ENCODE results near the gene AMMECR1.
A peak's percentile ranks its signal among the peaks of the same experiment; 100 is the strongest.
"Not testable (repeated sequence)": the region's sequence is repeated elsewhere in the genome, so short reads cannot be mapped to it uniquely, and the experiment has no call there.

AMMECR1 gene

DNA sequence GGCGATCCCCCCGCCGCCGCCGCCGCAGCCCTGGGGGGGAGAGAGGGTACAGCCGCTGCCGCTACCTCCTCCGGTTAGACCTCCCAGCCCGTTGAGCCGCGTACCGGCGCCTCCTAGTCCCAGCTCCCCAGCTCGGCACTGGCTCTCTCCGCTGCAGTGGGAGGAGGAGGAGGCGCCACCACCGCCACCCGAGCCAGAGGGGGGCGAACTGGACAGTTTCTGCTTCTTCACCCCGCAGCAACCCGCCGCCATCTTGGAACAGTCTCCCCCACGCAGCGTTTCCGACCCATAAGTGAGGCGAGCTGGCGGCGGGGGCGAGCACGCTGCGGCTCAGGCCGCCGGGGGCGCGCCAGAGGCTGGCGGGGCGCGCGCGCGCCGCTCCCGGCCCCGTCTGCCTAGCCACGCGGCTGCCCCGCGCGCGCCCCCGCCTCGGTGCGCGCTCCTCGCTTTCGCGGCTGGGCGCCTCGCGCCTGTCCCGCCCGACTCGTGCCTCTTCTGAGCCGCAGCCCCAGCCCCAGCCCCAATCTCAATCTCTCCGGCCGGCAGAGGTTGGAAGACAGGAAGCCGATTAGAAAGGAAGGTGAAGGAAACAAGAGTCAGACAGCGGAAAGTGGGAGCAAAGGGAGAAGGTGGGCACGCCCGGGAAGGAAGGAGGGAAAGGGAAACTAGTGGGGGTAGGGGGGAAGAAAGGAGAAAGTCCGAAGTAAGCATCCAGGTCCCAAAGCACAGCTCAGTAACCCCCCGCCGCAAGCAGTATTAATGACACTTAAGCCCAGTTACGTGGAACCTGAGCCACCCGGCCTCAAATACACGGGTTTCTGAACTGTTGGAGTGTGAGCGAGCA, at the start of gene AMMECR1:
AMMECR1 (minus strand) TSS at position 266 of the 844 bp plus-strand sequence; CDS start at position 252, 14 bp downstream.
- in situ Hi-C loops (cut with HindIII; ENCODE audit: low pct_ligation_motif_present, low pct_unique_long_range_greater_than_20kb, low sequenced_read_pairs): no loop called here
- peak; percentile 71 for DNase-seq

DNA sequence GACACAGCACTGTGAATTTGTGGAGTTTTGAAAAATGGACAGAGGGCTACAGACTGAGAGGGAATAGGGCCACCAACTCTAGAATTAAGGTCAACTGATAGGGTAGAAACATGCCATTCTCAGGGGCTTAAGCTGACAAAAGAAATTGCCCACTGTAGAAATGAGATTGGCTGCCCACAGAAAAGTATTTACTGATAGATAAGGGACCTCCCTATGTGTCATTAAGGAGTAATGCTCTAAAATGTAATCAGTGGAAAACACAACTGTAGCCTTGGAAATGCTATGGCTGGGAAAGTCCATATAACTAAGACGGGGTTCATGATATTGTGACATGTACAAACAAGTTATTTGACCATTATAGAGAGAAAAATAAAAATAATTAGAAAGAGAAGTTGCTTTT, 45.4 kb upstream of the AMMECR1 start:
- DNase-seq: no peak
- in situ Hi-C loops (cut with HindIII; ENCODE audit: low pct_ligation_motif_present, low pct_unique_long_range_greater_than_20kb, low sequenced_read_pairs): no loop called here

DNA sequence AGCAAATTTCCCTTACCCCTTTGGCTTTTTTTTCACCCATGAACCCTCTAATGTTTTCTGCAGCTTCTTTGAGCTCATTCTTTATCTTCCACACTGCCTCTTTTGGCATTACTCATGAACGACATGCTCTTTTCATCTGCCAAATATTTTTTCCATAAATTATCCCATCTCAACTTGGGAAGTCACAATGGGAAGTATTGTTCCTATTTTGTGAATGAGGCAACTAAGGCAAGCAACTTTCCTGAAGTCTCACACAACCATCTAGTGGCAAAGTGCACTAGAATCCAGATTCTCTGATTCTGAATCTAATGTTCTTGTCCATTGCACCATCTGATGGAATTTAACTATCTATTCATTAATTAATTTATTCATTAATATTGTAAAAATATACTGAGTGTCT, 41.4 kb upstream of the AMMECR1 start:
- in situ Hi-C loops (cut with HindIII; ENCODE audit: low pct_ligation_motif_present, low pct_unique_long_range_greater_than_20kb, low sequenced_read_pairs): no loop called here
- no peak for DNase-seq

DNA sequence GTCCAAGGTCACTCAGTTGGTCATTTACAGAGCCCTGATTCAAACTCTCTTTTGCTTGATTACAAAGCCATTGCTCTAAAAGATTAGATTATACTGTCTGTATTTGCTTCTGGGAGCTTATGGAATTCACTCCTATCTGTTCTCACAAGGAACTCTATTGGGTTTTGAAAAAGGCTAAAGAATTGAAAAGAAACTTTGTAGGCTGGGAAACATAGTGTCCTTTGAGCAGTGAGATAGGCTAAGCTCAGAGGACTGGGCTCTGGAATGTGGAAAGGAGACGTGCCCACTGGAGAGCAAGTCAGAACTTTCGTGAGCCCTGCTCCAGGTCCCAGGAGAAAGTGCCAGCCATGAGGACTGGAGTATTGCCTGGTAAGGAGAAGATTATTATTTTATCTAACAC, 40.7 kb upstream of the AMMECR1 start, which contains the start of gene RTL9:
RTL9 (plus strand) TSS at position 301 of the 400 bp plus-strand sequence. CDS start 91,770 bp downstream, outside the sequence.
- in situ Hi-C loops (cut with HindIII; ENCODE audit: low pct_ligation_motif_present, low pct_unique_long_range_greater_than_20kb, low sequenced_read_pairs): no loop called here
- no peak for DNase-seq

DNA sequence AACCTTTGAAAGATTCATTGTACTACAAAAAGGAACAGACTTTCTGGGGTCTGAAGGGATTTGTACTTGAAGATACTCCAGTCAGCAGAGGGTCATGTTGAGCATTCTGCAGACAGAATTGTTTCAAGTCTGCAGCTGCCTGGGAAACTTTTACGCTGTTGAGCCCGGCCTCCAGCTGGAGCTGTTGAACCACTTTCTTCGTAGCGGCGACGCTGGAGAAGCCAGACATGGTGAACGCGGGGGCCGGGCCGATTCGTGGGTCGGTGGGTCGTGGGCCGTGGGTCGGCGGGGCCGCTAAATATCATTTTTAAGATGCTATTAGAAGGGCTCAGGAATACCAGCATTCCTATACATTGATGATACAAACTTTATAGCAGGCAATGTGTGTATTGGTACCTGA, 28.8 kb upstream of the AMMECR1 start:
- in situ Hi-C loops (cut with HindIII; ENCODE audit: low pct_ligation_motif_present, low pct_unique_long_range_greater_than_20kb, low sequenced_read_pairs): no loop called here
- no peak for DNase-seq

DNA sequence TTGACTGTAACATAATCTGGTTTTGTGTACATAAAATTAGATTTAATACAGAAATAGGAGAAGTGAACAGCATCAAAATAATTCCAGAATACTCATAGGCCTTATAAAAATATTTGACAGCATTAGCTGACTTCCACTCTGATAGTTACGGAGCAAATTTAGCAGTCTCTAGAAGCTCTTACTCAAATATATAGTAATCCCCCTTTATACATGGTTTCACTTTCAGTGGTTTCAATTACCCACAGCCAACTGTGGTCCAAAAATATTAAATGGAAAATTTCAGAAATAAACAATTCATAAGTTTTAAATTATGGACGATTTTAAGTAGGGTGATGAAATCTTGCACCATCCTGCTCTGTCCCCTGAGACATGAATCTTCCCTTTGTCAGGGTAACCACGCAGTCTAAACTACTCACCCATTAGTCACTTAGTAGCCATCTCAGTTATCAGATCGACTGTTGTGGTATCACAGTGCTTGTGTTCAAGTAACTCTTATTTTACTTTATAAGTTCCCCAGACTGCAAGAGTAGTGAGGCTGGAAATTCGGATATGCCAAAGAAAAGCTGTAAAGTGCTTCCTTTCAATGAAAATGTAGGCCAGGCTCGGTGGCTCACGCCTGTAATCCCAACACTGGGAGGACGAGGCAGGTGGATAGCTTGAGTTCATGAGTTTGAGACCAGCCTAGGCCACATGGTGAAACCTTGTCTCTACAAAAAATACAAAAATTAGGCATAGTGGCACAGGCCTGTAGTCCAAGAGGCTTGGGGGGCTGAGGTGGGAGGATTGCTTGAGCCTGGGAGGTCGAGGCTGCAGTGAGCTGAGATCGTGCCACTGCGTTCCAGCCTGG, 23.5 kb upstream of the AMMECR1 start:
- in situ Hi-C loops (cut with HindIII; ENCODE audit: low pct_ligation_motif_present, low pct_unique_long_range_greater_than_20kb, low sequenced_read_pairs): no loop called here
- DNase-seq: peak; percentile 30

DNA sequence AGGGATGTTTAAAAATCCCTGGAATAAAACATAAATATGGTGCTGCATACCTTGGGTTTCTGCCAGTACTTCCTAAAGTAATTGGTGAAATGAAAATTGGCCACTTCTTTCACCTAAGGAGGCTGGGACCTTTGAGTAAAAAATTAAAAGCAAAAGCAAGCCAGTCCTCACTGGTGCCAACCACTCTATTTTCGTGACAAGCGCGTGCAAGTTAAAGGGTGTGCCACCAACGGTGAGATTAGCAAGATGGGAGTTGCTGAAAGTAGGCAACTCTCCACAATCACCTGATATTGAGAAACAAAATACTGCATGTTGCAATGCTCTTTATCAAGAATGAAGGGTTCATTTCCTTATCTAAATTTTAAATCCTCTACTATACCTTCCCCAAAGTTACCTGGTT, 21.1 kb upstream of the AMMECR1 start:
- in situ Hi-C loops (cut with HindIII; ENCODE audit: low pct_ligation_motif_present, low pct_unique_long_range_greater_than_20kb, low sequenced_read_pairs): no loop called here
- DNase-seq: no peak

DNA sequence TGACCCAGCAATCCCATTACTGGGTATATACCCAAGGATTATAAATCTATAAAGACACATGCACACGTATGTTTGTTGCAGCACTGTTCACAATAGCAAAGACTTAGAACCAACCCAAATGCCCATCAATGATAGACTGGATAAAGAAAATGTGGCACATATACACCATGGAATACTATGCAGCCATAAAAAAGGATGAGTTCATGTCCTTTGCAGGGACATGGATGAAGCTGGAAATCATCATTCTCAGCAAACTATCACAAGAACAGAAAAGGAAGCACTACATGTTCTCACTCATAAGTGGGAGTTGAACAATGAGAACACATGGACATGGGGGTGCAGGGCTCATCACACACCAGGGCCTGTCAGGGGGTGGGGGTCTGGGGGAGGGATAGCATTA, 15.6 kb upstream of the AMMECR1 start:
- DNase-seq; in situ Hi-C loops (cut with HindIII; ENCODE audit: low pct_ligation_motif_present, low pct_unique_long_range_greater_than_20kb, low sequenced_read_pairs): not testable (repeated sequence)

- in situ Hi-C loops (cut with HindIII; ENCODE audit: low pct_ligation_motif_present, low pct_unique_long_range_greater_than_20kb, low sequenced_read_pairs): no loop called here
- no peak for DNase-seq
These were observed 13.7 kb upstream of the AMMECR1 start for GRCh38 chrX:110331444-110332030.

DNA sequence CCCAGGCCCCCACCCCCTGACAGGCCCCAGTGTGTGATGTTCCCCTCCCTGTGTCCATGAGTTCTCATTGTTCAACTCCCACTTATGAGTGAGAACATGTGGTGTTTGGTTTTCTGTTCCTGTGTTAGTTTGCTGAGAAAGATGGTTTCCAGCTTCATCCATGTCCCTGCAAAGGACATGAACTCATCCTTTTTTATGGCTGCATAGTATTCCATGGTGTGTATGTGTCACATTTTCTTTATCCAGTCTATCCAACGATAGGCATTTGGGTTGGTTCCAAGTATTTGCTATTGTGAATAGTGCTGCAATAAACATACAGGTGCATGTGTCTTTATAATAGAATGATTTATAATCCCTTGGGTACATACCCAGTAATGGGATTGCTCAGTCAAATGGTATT, 10.7 kb upstream of the AMMECR1 start:
- DNase-seq; in situ Hi-C loops (cut with HindIII; ENCODE audit: low pct_ligation_motif_present, low pct_unique_long_range_greater_than_20kb, low sequenced_read_pairs): not testable (repeated sequence)

DNA sequence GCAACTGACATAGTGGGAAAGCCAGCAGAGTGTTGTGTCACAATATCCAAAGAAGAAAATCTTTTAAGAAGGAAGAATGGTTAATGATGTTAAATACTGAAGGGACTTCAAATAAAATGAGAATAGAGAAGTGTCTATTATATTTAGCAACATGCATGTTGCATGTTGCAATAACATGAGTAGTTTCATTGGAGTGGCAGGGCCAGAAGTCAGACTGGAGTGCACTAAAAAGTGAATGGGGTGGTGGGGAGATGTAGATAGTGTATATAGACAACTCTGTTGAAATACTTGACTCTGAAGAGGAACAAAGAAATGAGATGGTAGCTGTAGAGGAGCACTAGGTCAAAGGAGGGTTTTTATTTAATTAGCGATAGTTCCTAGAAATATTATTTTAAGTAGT, 9.5 kb upstream of the AMMECR1 start:
- in situ Hi-C loops (cut with HindIII; ENCODE audit: low pct_ligation_motif_present, low pct_unique_long_range_greater_than_20kb, low sequenced_read_pairs): no loop called here
- DNase-seq: no peak

DNA sequence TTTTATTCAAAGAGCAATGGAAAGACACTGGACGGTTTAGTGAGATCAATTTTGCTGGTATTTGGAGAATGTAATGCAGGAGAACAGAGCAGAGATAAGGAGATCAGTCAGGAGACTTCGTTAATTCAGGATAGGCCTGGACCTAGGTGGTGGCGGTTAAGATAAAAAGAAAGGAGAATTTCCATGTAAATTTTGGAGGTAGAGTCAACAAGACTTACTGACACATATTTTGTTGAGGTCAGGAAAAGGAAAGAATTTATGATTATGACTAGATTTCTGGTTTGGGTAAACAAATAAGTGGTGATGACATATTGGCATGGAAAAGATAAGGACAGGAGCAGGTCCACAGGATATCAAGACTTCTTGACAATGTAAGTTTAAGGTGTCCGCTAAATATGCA, 8.8 kb upstream of the AMMECR1 start:
- in situ Hi-C loops (cut with HindIII; ENCODE audit: low pct_ligation_motif_present, low pct_unique_long_range_greater_than_20kb, low sequenced_read_pairs): no loop called here
- no peak for DNase-seq

DNA sequence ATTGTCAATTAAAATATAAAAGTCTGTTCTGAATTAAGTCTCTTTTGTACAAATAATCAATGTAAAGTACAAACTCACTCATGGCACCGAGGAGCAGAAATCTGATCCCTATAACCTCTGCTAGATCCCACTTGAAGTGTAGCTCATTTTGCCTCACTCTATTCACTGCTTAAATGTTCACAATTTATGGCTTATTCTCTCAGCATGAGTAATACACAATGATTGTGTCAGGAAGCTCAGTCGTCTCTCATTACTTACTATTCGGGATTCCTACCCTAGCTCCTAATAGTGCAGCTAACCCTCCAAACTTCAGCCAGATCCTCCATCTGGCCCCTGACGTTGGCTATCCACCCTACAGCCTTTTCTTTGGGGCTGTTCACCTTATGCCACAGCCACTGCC, 4.7 kb upstream of the AMMECR1 start:
- in situ Hi-C loops (cut with HindIII; ENCODE audit: low pct_ligation_motif_present, low pct_unique_long_range_greater_than_20kb, low sequenced_read_pairs): no loop called here
- no peak for DNase-seq

DNA sequence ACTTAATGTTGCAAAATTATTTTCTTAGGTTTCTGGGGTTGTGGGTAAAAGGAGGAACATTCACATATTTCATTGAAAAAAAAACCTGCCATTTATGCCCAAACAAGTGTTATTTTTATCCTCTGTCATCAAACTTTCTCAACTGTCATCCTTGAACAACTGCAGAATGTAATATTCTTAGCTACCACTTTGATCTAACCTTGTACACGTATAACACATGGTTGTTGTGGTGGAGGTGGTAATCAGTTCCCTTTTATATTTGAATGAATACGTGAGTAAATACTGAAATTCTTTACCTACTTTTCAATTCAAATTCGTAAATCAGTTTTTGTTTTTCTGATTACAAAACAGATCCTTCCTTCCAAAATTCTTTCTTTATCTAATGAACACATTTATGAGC, 3.8 kb upstream of the AMMECR1 start:
- no peak for DNase-seq
- in situ Hi-C loops (cut with HindIII; ENCODE audit: low pct_ligation_motif_present, low pct_unique_long_range_greater_than_20kb, low sequenced_read_pairs): no loop called here

GRCh38 chrX:110321081-110321480, 3.2 kb upstream of the AMMECR1 start:
- in situ Hi-C loops (cut with HindIII; ENCODE audit: low pct_ligation_motif_present, low pct_unique_long_range_greater_than_20kb, low sequenced_read_pairs): no loop called here
- no peak for DNase-seq

- DNase-seq: no peak
- in situ Hi-C loops (cut with HindIII; ENCODE audit: low pct_ligation_motif_present, low pct_unique_long_range_greater_than_20kb, low sequenced_read_pairs): no loop called here
These were observed 2.6 kb upstream of the AMMECR1 start for GRCh38 chrX:110320381-110320987.

DNA sequence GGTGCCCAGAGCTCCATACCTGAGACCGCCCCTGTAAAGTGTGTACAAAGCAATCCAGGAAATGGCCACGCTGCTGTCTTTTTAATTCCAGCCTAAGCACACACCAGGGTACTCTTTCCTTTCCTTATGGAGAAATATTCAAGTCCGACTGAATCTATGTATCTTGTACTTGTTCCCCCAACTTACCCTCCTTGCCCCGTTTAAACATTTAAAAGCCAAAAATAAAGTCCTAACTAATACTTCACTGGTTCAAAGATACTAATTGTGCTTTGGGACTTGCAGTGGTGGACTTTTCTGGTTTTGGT, 731 bp upstream of the AMMECR1 start:
- peak; percentile 28 for DNase-seq
- in situ Hi-C loops (cut with HindIII; ENCODE audit: low pct_ligation_motif_present, low pct_unique_long_range_greater_than_20kb, low sequenced_read_pairs): no loop called here

DNA sequence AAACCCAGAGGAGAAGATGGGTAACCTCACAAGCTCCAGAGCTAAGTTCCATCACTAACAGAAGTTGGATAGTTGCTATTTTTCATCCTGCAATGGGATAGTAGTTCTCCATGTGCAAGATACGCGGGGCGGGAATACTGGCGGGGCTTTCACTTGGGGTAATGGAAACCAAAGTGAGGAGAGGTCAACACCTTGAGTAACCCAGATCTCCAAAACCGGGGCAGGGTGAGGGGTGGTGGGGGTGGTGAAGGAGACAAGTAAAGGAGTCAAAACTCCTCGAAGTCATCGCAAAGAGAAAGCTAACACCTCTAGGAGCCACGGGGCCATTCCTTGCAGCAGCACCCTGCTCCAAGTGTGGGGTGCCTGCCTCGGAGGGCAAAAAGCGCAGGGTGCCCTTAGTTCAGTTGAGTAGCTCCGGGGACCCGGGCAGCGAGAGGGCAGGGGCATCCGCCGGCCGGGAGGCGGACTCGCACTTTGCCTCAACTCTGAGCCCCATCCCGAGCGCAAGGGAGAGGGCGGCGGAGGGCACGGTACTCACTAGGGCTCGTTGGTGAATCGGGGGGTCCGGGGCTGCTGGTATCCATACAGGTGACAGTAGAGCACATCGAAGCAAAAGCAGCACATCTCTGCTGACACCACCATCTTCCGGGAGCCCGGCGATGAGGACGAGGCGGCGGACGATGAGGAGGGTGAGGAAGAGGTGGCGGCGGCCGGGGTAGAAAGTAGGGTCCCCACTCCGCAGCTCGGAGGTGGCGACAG, 645 bp downstream of the AMMECR1 start:
- in situ Hi-C loops (cut with HindIII; ENCODE audit: low pct_ligation_motif_present, low pct_unique_long_range_greater_than_20kb, low sequenced_read_pairs): no loop called here
- DNase-seq: peak; percentile 12

Data from ACHN (cell line).